GM18502 (cell line): Measurements from ENCODE around the gene KLHL12.

Experiments
- ATAC-seq: cut with Tn5 transposase; IDR thresholded peaks from one replicate; pipeline ENCODE4 v1.9.1; 2021; ENCODE audit warnings: mild to moderate bottlenecking; ENCODE audit not compliant: unreplicated experiment, poor library complexity

The KLHL12 gene

DNA sequence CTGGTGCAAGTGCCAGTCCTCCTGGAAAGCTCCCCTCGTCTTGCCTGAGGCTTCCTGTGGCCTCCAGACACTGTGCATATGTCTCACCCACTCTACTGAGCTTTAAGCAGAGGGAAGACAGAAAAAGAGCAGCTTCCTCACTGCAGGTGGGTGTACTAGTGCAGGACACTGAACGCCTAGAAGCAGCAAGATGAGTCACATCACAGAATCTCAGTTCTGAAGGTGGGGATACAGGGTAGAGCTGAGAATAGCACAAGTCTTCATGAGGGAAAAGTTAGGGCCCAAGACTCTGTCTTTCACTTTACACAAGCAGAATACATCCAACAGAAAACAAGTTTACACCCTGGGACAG lies 78.9 kb downstream of the KLHL12 start:
- ATAC-seq, result peak; percentile 80

GRCh38 chr1:202844935-202845334 lies 82.1 kb downstream of the KLHL12 start:
- ATAC-seq, result no peak

- ATAC-seq, result no peak
These were observed 82.8 kb downstream of the KLHL12 start for GRCh38 chr1:202844259-202844658.

- no peak for ATAC-seq
These were observed 84.0 kb downstream of the KLHL12 start for GRCh38 chr1:202843081-202843480.
